Ureter (tissue), 1 donor: ENCODE measurements around the gene ADARB2. TPM values are rescaled to one million over a fixed set of nuclear protein-coding genes. Genes with fewer than 3 reads are reported as not detected.
"Not testable (repeated sequence)": the region's sequence is repeated elsewhere in the genome, so short reads cannot be mapped to it uniquely, and the experiment has no call there.

ENCODE experiments used
- DNase-seq: peaks from one replicate; pipeline ENCODE4 v3.0.0-alpha.2; 2020; ENCODE audit warnings: low spot score
- total RNA-seq: library from RNA; stranded (reverse); gene quantifications from one replicate; pipeline ENCODE4 v1.2.4, GENCODE V29; 2023
- donor health status: DM: yes; HTN: yes; CAD: no.

The ADARB2 gene
- total RNA-seq, 1 donor from 2014 or later = not detected

- no peak for DNase-seq
Measured at GRCh38 chr10:1358860-1359625, 378.3 kb downstream of the ADARB2 start.

- DNase-seq = no peak
Measured at GRCh38 chr10:1358147-1358546, 379.2 kb downstream of the ADARB2 start.

- DNase-seq = no peak
Measured at GRCh38 chr10:1356349-1356748, 381.0 kb downstream of the ADARB2 start.

- no peak for DNase-seq
Measured at GRCh38 chr10:1354809-1355710, 382.3 kb downstream of the ADARB2 start.

- not testable (repeated sequence) for DNase-seq
Measured at GRCh38 chr10:1352296-1352695, 385.0 kb downstream of the ADARB2 start.

- no peak for DNase-seq
Measured at GRCh38 chr10:1348773-1349050, 388.6 kb downstream of the ADARB2 start.

GRCh38 chr10:1347962-1348772, 389.2 kb downstream of the ADARB2 start:
- DNase-seq = no peak

- no peak for DNase-seq
Measured at GRCh38 chr10:1347525-1347924, 389.8 kb downstream of the ADARB2 start.

- no peak for DNase-seq
Measured at GRCh38 chr10:1346201-1346600, 391.1 kb downstream of the ADARB2 start.

- DNase-seq = no peak
Measured at GRCh38 chr10:1345368-1345767, 392.0 kb downstream of the ADARB2 start.

- no peak for DNase-seq
Measured at GRCh38 chr10:1344846-1345245, 392.5 kb downstream of the ADARB2 start.

- DNase-seq = no peak
Measured at GRCh38 chr10:1344408-1344807, 392.9 kb downstream of the ADARB2 start.

GRCh38 chr10:1343176-1343575, 394.1 kb downstream of the ADARB2 start:
- DNase-seq = no peak

GRCh38 chr10:1341052-1341451, 396.3 kb downstream of the ADARB2 start:
- DNase-seq = not testable (repeated sequence)

- DNase-seq = no peak
Measured at GRCh38 chr10:1339396-1339795, 397.9 kb downstream of the ADARB2 start.

- no peak for DNase-seq
Measured at GRCh38 chr10:1335642-1336041, 401.7 kb downstream of the ADARB2 start.

- no peak for DNase-seq
Measured at GRCh38 chr10:1333981-1334380, 403.3 kb downstream of the ADARB2 start.

- DNase-seq = no peak
Measured at GRCh38 chr10:1331560-1331959, 405.8 kb downstream of the ADARB2 start.

GRCh38 chr10:1329622-1330021, 407.7 kb downstream of the ADARB2 start:
- DNase-seq = no peak

- DNase-seq = no peak
Measured at GRCh38 chr10:1328981-1329614, 408.2 kb downstream of the ADARB2 start.

GRCh38 chr10:1328161-1328823, 409.0 kb downstream of the ADARB2 start:
- no peak for DNase-seq
